Aorta (tissue), 5 donors: ENCODE measurements around the gene MAPRE3. TPM values are rescaled to one million over a fixed set of nuclear protein-coding genes. Genes with fewer than 3 reads are reported as not detected.

Experiments
- ATAC-seq: fragments of 200-7000 bp; cut with Tn5 transposase; one replicate; pipeline ENCODE4 v1.9.1; 2022; ENCODE audit warnings: moderate library complexity; ENCODE audit not compliant: low FRiP score
- DNase-seq, 2 donors: peaks; one replicate each; pipeline ENCODE4 v3.0.0-alpha.2; 2020
- H3K27ac ChIP-seq, 2 donors: one replicate each; pipeline ENCODE4 v1.5.1; 2013; ENCODE audit warnings: low read length in 2 of 2, mild to moderate bottlenecking in 2 of 2, moderate library complexity in 2 of 2, control low read depth in 1 of 2, inconsistent platforms in 1 of 2, low read depth in 1 of 2
- H3K27me3 ChIP-seq, 2 donors: one replicate each; pipeline ENCODE4 v1.6.1; 2013; ENCODE audit warnings: control low read depth in 1 of 2, low read length in 1 of 2, mild to moderate bottlenecking in 1 of 2, moderate library complexity in 1 of 2; ENCODE audit not compliant: insufficient read depth in 2 of 2, control insufficient read depth in 1 of 2
- H3K36me3 ChIP-seq, 2 donors: one replicate each; pipeline ENCODE4 v1.6.1; 2013; ENCODE audit warnings: control low read depth in 1 of 2, low read length in 1 of 2, mild to moderate bottlenecking in 1 of 2; ENCODE audit not compliant: insufficient read depth in 2 of 2, control insufficient read depth in 1 of 2
- H3K4me1 ChIP-seq, 2 donors: one replicate each; pipeline ENCODE4 v1.6.1; 2013; ENCODE audit warnings: low read length in 2 of 2, control low read depth in 1 of 2, mild to moderate bottlenecking in 1 of 2, moderate library complexity in 1 of 2; ENCODE audit not compliant: insufficient read depth in 2 of 2, control insufficient read depth in 1 of 2
- H3K4me3 ChIP-seq, 2 donors: one replicate each; pipeline ENCODE4 v1.5.1; 2013; ENCODE audit warnings: low read length in 2 of 2, control low read depth in 1 of 2, mild to moderate bottlenecking in 1 of 2
- H3K9me3 ChIP-seq: one replicate; pipeline ENCODE4 v1.6.1; 2013; ENCODE audit warnings: mild to moderate bottlenecking, low read length; ENCODE audit not compliant: control insufficient read depth
- WGBS, 2 donors: extraction: QIAGEN DNeasy Blood & Tissue Kit; methylation state at CpG; one replicate each; pipeline ENCODE4 v1.1.7; 2013; 5-methylcytosine and 5-hydroxymethylcytosine counted together
- intact Hi-C, 2 donors: fragments of 100-400 bp; cut with DNase I; formaldehyde crosslinking; loops; one replicate each; pipeline versions ENCODE4 v1.14.2 to v1.15.0; 2022
- polyA plus RNA-seq, 2 donors: library from polyadenylated mRNA; stranded (reverse); fragments of 200-250 nt; gene quantifications; one replicate each; pipeline ENCODE4 v1.2.3, GENCODE V29; 2013
- total RNA-seq, 2 donors: library from RNA; stranded (reverse); fragmentation: NEBNext Ultra II Directional; extraction: Animal tissue kit (Norgen Biotek cat#: 25700); gene quantifications; one replicate each; pipeline ENCODE4 v1.2.1, GENCODE V29; 2021
- donor health status: healthy with polysubstance abuse.
- donor health status: Bipolar disorder and iron deficiency.
- donor health status: DM: no; HTN: no; CAD: no.
- donor health status: DM: no; HTN: no; CAD: no.
- donor health status: DM: yes; HTN: yes; CAD: no.

The MAPRE3 gene
- total and polyA plus RNA-seq, 4 donors = 7.9 to 26.7 (median 16.0) TPM

GRCh38 chr2:27023740-27024139 is 53.3 kb downstream of the MAPRE3 start:
- Histone ChIP-seq H3K4me3 (no peak overlapping the region), H3K4me1 (no peaks in the 10 kb centered on the region), H3K9me3 (no peaks in the 10 kb centered on the region), H3K36me3 (peaks cover 0 to 2% of the 10 kb centered on the region in 2 donors), H3K27ac (no peak overlapping the region), H3K27me3 (no peaks in the 10 kb centered on the region)
- no peak for DNase-seq
- intact Hi-C loops = no loop called here
- no peak for ATAC-seq
- 90 to 95% methylated on average over 7 of the region's 7 CpGs for WGBS, 2 donors

- no peak overlapping the region for H3K27ac ChIP-seq
- H3K4me1 ChIP-seq = no peaks in the 10 kb centered on the region
- ATAC-seq (no peak), DNase-seq (no peak)
- H3K27me3 ChIP-seq = no peaks in the 10 kb centered on the region
- H3K4me3 ChIP-seq = no peak overlapping the region
- no peaks in the 10 kb centered on the region for H3K9me3 ChIP-seq
- 72 to 74% methylated on average over 18 of the region's 18 CpGs for WGBS, 2 donors
- intact Hi-C loops = no loop called here
- H3K36me3 ChIP-seq = peaks cover 0 to 2% of the 10 kb centered on the region in 2 donors
Observed at GRCh38 chr2:27024188-27024587, 53.8 kb downstream of the MAPRE3 start.

DNA sequence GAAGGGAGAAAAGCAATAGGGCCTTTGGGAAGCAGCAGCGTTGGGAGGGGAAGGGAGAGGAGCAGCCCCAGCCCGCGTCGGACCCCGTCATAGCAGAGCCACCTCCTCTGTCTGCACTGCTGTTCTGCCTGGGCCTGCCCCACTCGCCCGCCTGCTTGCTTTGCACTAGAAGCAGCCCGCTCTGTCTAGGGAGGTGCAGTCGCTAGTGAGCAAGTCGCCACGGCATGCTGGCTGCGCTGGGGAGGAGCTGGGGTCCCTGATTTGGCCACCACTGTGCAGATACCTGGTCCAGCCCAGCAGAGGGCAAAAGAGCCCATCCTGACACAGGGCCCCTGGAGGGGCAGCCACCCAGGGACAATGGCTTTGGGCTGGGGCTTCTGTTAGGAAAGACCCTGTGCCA is 54.4 kb downstream of the MAPRE3 start:
- DNase-seq = no peak
- no peak overlapping the region for H3K27ac ChIP-seq
- no peaks in the 10 kb centered on the region for H3K27me3 ChIP-seq
- no peaks in the 10 kb centered on the region for H3K9me3 ChIP-seq
- no peak overlapping the region for H3K4me3 ChIP-seq
- no peaks in the 10 kb centered on the region for H3K4me1 ChIP-seq
- intact Hi-C loops = no loop called here
- H3K36me3 ChIP-seq = peaks cover 0 to 2% of the 10 kb centered on the region in 2 donors
- 88 to 90% methylated on average over 9 to 12 of the region's 12 CpGs for WGBS, 2 donors
- no peak for ATAC-seq

- Histone ChIP-seq H3K9me3 (no peaks in the 10 kb centered on the region), H3K4me3 (no peak overlapping the region), H3K27me3 (no peaks in the 10 kb centered on the region), H3K36me3 (peaks cover 0 to 2% of the 10 kb centered on the region in 2 donors), H3K4me1 (no peaks in the 10 kb centered on the region), H3K27ac (no peak overlapping the region)
- DNase-seq (no peak), ATAC-seq (no peak)
- WGBS, 2 donors = 88 to 91% methylated on average over 13 of the region's 13 CpGs
- intact Hi-C loops = no loop called here
Observed at GRCh38 chr2:27025281-27025800, 54.9 kb downstream of the MAPRE3 start.

GRCh38 chr2:27025861-27026851 is 55.7 kb downstream of the MAPRE3 start:
- intact Hi-C loops = no loop called here
- 89 to 90% methylated on average over 24 of the region's 24 CpGs for WGBS, 2 donors
- ATAC-seq (no peak), DNase-seq (no peak)
- Histone ChIP-seq H3K27me3 (no peaks in the 10 kb centered on the region), H3K9me3 (no peaks in the 10 kb centered on the region), H3K4me1 (no peaks in the 10 kb centered on the region), H3K27ac (no peak overlapping the region), H3K4me3 (no peak overlapping the region), H3K36me3 (peaks cover 0 to 2% of the 10 kb centered on the region in 2 donors)

DNA sequence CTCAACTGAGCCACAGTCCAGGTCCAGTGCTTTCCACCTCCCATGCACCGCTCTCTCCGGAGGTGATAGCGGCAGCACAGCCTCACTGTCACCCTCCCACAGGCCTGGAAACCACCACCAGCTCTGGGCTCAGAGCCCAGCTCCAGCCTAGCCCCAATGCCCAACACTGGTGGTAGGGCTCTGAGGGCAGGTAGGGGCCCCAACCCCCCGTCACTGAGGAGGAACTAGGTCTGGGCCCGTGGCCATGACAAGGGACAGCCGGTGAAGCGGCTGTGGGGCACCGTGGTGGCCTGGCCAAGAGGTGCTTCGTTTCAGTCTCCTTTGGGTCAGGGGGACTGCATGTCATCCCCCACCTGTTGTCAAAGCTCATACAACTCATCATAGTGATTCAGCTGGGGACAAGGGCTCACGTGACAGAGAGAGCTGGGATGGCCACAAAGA is 56.8 kb downstream of the MAPRE3 start:
- Histone ChIP-seq H3K4me3 (no peak overlapping the region), H3K27me3 (no peaks in the 10 kb centered on the region), H3K4me1 (no peaks in the 10 kb centered on the region), H3K9me3 (no peaks in the 10 kb centered on the region), H3K36me3 (peaks cover 0 to 2% of the 10 kb centered on the region in 2 donors), H3K27ac (no peak overlapping the region)
- intact Hi-C loops = no loop called here
- no peak for ATAC-seq
- WGBS, 2 donors = 88 to 90% methylated on average over 10 of the region's 10 CpGs
- DNase-seq = no peak

DNA sequence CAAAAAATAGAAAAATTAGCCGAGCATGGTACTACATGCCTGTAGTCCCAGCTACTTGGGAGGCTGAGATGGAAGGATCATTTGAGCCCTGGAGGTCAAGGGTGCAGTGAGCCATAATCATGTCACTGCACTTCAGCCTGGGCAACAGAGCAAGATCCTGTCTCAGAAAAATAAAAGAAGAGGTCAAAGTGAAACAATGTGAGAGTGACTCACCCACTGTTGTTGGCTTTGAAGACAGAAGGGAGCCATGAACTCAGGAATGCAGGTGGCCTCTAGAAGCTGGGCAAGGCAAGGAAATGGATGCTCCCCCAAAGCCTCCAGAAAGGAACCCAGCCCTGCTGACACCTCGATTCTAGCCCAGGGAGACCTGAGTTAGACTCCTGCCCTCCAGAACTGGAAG is 58.6 kb downstream of the MAPRE3 start:
- intact Hi-C loops = no loop called here
- WGBS, 2 donors = 90 to 94% methylated on average over 2 of the region's 2 CpGs
- no peak for ATAC-seq
- H3K27me3 ChIP-seq = no peaks in the 10 kb centered on the region
- H3K4me3 ChIP-seq = no peak overlapping the region
- DNase-seq = no peak
- no peaks in the 10 kb centered on the region for H3K9me3 ChIP-seq
- peaks cover 0 to 3% of the 10 kb centered on the region in 2 donors for H3K4me1 ChIP-seq
- H3K36me3 ChIP-seq = no peaks in the 10 kb centered on the region
- H3K27ac ChIP-seq = no peak overlapping the region

GRCh38 chr2:27032495-27033252 is 62.2 kb downstream of the MAPRE3 start, which contains the start of gene TMEM214:
TSS of gene TMEM214 (plus strand) at chr2:27032965. CDS start at chr2:27033016, 51 bp downstream.
- intact Hi-C loops = loop anchor here (5.0 kb wide), 1 partner anchor 50 kb away; no protein-coding TSS in a partner anchor
- 0 to 1% methylated on average over 73 to 76 of the region's 76 CpGs for WGBS, 2 donors

More at GRCh38 chr2:27032495-27033252, 62.2 kb downstream of the MAPRE3 start, which contains the start of gene TMEM214:
- peak; percentile 94 to 96 for DNase-seq
- H3K4me3 ChIP-seq = peak within 1 kb of the TSS; percentile 67 to 71
- H3K9me3 ChIP-seq = no peaks in the 10 kb centered on the region
- H3K27me3 ChIP-seq = no peaks in the 10 kb centered on the region
- H3K36me3 ChIP-seq = peaks cover 0 to 8% of the 10 kb centered on the region in 2 donors
- peak within 1 kb of the TSS in 1 of 2 donors; percentile 79 for H3K27ac ChIP-seq
- H3K4me1 ChIP-seq = peaks cover 0 to 3% of the 10 kb centered on the region in 2 donors
- ATAC-seq = peak; percentile 97
